AG10803 (cell line): ENCODE measurements around the gene RHOD.

Experiments
- DNase-seq: peaks from one replicate; pipeline ENCODE4 v3.0.0; 2010; ENCODE audit warnings: low read depth
- H3K4me3 ChIP-seq: 2 replicates; pipeline ENCODE4 v1.5.1; 2011; ENCODE audit warnings: mild to moderate bottlenecking, low read length, control low read depth
- TF ChIP-seq, protein P1 (sequence below): conservative IDR thresholded peaks from 2 replicates; pipeline ENCODE4 v1.5.1; 2011; ENCODE audit warnings: mild to moderate bottlenecking, low read length, control low read depth, inconsistent platforms

Gene RHOD

DNA sequence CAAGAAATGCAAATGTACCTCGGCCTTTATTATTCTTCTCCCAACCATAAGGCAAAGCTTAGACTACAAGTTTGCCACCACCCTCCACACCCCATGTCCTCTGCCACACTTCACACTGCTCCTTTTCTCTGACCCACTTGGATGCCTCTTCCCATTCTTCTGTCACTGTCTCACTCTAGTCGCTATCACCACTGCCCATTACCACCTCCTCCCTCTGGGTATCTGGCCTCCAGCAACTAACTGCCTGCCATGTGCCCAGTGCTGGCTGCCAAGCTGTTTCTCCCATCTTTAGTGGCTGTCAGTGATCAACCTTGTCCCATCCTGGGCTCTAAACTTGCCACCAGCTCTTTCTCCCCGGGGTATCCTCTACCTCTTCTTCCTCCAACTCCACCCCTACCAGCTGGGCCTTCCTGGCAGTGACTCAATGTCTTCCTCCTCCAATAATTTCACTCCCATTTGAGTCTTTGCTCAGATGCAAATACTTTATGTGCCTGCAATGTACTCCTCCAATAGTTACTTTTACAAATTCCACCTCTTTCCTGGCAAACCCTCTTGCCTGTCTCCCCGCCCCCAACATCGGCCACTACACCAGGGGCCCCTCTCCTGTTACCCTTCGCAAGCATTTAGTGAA lies 42.3 kb downstream of the RHOD start:
- DNase-seq: no peak
- TF ChIP-seq, protein P1, sequence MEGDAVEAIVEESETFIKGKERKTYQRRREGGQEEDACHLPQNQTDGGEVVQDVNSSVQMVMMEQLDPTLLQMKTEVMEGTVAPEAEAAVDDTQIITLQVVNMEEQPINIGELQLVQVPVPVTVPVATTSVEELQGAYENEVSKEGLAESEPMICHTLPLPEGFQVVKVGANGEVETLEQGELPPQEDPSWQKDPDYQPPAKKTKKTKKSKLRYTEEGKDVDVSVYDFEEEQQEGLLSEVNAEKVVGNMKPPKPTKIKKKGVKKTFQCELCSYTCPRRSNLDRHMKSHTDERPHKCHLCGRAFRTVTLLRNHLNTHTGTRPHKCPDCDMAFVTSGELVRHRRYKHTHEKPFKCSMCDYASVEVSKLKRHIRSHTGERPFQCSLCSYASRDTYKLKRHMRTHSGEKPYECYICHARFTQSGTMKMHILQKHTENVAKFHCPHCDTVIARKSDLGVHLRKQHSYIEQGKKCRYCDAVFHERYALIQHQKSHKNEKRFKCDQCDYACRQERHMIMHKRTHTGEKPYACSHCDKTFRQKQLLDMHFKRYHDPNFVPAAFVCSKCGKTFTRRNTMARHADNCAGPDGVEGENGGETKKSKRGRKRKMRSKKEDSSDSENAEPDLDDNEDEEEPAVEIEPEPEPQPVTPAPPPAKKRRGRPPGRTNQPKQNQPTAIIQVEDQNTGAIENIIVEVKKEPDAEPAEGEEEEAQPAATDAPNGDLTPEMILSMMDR: no peak
- H3K4me3 ChIP-seq: no peak overlapping the region

DNA sequence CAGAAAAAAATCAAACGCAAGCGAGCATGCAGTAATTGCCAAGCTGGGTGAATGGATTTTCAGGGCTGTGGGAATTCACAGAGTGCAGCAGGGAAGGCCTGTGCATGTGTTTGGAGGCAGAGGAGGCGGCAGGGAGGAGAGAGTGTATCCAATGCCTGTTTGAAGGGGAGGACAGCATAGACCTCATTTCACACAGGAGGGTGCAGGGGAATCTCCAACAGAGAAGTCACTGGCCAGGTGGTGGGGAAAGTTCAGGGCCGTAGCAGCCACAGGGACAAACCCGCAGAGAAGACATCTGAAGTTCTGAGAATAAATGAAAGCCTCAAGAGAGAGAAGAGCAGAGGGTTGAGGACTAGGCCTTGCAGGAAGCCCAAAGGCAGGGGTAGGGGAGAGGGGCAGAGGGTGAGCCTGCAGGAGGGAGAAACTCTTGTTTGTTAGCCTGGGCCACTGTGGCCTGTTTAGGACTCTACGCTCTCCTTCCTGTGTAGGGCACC lies 43.2 kb downstream of the RHOD start:
- TF ChIP-seq, protein P1: no peak
- DNase-seq: no peak
- no peak overlapping the region for H3K4me3 ChIP-seq

DNA sequence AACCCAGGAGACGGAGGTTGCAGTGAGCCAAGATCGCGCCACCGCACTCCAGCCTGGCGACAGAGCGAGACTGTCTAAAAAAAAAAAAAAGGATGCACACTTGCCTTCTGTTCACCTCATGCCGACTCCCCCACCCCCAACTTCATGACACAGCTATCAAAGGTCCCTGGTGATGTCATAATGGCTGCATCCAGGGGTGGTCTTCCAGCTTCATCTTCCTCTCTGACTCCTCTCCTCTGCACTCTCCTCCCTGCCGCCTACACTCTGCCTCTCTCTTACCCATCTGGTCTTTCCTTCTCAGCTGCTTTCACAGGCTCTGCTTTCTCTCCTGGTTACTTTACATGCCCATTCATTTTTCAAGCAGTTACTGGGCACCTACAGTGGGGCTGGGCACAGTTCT lies 46.0 kb downstream of the RHOD start:
- no peak for DNase-seq
- TF ChIP-seq, protein P1: no peak
- no peak overlapping the region for H3K4me3 ChIP-seq

DNA sequence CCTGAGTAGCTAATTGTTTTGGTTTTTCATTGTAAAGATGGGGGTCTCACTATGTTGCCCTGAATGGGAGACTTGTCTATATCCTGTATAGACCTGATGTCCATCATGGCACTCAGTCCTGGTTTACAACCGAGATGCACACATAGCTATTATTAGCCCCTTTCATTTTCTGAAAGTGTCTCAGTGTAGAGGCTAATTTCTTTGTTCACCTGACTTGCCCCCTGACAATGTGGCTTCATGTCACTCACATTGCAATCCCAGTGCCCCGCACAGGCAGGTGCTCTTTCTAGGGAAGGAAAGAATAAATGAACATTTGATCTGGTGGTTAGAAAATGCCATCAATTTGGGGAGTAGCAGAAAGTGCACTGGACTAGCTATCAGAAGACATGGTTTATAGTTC lies 49.3 kb downstream of the RHOD start:
- DNase-seq: no peak
- TF ChIP-seq, protein P1: no peak
- H3K4me3 ChIP-seq: no peak overlapping the region

DNA sequence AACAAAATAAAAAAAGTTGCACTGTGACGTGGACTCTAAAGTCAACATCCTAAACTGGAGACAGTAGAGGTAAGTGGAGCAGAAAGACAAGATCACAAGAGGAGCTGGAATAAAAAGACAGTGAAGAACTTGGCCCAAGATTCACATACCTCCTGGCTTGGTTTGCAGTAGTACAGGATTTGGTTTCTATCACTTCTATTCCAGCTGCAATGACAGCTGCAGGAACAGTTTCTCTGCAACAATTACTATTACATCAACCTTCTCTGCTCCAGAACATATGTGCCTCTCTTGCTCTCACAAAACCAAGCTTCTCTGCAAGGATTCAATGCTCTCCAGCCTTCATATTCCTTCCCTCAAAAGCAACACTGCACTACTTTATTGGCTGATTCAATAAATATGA lies 54.6 kb downstream of the RHOD start:
- TF ChIP-seq, protein P1: no peak
- DNase-seq: peak; percentile 72
- no peak overlapping the region for H3K4me3 ChIP-seq

DNA sequence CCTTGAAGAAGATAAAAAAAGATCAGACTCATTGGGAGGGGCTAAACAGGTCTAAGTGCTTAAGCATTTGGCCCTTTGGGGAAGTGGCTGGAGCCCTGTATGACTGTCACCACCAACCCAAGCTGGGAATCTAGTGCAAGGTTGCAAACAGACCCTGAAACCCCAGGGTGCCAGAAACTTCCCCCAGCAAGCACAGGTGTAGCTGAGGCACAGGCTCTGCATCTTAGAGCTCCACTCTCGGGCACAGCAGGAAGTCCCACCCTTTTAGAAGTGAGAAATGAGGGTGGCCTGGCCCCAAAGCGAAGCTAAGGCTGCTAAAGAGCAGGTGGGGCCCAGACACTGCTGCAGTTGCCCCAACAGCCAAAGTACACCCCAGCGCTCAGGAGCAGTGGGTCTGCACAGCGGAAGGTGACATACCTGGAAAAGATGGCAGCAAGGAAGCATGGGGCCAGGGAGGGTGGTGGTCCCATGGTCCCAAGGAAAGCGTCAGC lies 56.6 kb downstream of the RHOD start:
- no peak overlapping the region for H3K4me3 ChIP-seq
- TF ChIP-seq, protein P1: no peak
- no peak for DNase-seq

DNA sequence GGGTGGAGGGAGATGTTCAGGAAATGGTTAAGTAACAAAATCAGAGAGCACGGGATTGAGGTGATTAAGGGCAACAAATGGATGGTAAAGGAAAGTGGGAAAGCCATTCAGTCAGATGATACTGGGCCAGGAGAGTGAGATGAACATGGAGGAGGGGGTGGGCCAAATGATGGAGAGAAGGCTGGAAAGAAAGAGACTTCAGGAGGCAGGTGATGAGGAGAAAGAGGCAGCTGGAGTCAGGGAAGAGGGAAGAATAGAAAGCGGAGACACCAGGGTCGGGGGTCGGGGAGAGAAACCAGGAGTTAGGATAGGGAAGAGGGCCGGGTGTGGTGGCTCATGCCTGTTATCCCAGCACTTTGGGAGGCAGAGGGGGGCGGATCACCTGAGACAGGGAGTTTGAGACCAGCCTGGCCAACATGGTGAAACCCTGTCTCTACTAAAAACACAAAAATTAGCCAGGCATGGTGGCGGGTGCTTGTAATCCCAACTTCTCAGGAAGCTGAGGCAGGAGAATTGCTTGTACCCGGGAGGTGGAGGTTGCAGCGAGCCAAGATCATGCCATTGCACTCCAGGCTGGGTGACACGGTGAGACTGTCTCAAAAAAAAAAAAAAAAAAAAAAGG lies 57.7 kb downstream of the RHOD start:
- TF ChIP-seq, protein P1: no peak
- DNase-seq: no peak

More for the DNA sequence above, 57.7 kb downstream of the RHOD start:
- H3K4me3 ChIP-seq: no peak overlapping the region
